Psoas muscle (tissue), 8 donors: ENCODE data around the gene PTN. TPM values are rescaled to one million over a fixed set of nuclear protein-coding genes. Genes with fewer than 3 reads are reported as not detected.

Experiments used
- ATAC-seq, 4 donors: fragments of 200-7000 bp; cut with Tn5 transposase; one replicate each; pipeline ENCODE4 v1.9.1; 2020; ENCODE audit warnings: moderate library complexity in 3 of 4, mild to moderate bottlenecking in 2 of 4
- DNase-seq, 2 donors: peaks; one replicate each; pipeline ENCODE4 v3.0.0-alpha.2; 2020
- H3K27ac ChIP-seq: fragments of 200-600 bp; one replicate; pipeline ENCODE4 v1.8.0; 2022
- H3K27me3 ChIP-seq, 3 donors: fragments of 200-600 bp in 1 of 3; one replicate each; pipeline versions ENCODE4 v1.6.1 to v1.8.0; 2013 to 2022; ENCODE audit warnings: low read length in 2 of 3, mild to moderate bottlenecking in 2 of 3, moderate library complexity in 1 of 3; ENCODE audit not compliant: insufficient read depth in 3 of 3
- H3K36me3 ChIP-seq, 2 donors: fragments of 200-600 bp in 1 of 2; one replicate each; pipeline versions ENCODE4 v1.6.1 to v1.8.0; 2013 to 2022; ENCODE audit warnings: low read depth in 1 of 2, mild to moderate bottlenecking in 1 of 2, moderate library complexity in 1 of 2; ENCODE audit not compliant: insufficient read depth in 1 of 2
- H3K4me1 ChIP-seq: fragments of 200-600 bp; one replicate; pipeline ENCODE4 v1.8.0; 2022
- H3K4me3 ChIP-seq: fragments of 200-600 bp; one replicate; pipeline ENCODE4 v1.8.0; 2022; ENCODE audit warnings: mild to moderate bottlenecking
- H3K9me3 ChIP-seq: fragments of 200-600 bp; one replicate; pipeline ENCODE4 v1.8.0; 2022
- WGBS, 3 donors: extraction: QIAGEN DNeasy Blood & Tissue Kit; methylation state at CpG; one replicate each; pipeline versions ENCODE4 v1.1.6 to v1.1.7; 2013; 5-methylcytosine and 5-hydroxymethylcytosine counted together
- intact Hi-C, 2 donors: fragments of 100-400 bp; cut with DNase I; formaldehyde crosslinking; loops; one replicate each; pipeline versions ENCODE4 v1.11.0 to v1.14.2; 2022
- polyA plus RNA-seq, 3 donors: library from polyadenylated mRNA; stranded (reverse); fragments of 200-250 nt; gene quantifications; one replicate each; pipeline ENCODE4 v1.2.3, GENCODE V29; 2013
- total RNA-seq, 4 donors: library from RNA; stranded (reverse); fragmentation: NEBNext Ultra II Directional in 2 of 4; extraction: Animal tissue kit (Norgen Biotek cat#: 25700) in 2 of 4; gene quantifications; one replicate each; pipeline versions ENCODE4 v1.2.1 to v1.2.4, GENCODE V29; 2021 to 2023
- TF ChIP-seq, protein P1 (sequence below): fragments of 200-600 bp; IDR thresholded peaks from one replicate; pipeline ENCODE4 v1.8.0; 2022; ENCODE audit warnings: antibody characterized with exemption
- donor health status: healthy with polysubstance abuse.
- donor health status: DM: no; HTN: no; CAD: no; lungs with moderate emphysema.
- donor health status: Bipolar disorder and iron deficiency.
- donor health status: healthy.
- donor health status: DM: yes; HTN: yes; CAD: no.
- donor health status: DM: no; HTN: no; CAD: no.
- donor health status: DM: no; HTN: no; CAD: no.
- donor health status: DM: yes; HTN: yes; CAD: no.

Gene PTN
- total and polyA plus RNA-seq, 7 donors = 0.13 to 4.2 (median 0.61) TPM

DNA sequence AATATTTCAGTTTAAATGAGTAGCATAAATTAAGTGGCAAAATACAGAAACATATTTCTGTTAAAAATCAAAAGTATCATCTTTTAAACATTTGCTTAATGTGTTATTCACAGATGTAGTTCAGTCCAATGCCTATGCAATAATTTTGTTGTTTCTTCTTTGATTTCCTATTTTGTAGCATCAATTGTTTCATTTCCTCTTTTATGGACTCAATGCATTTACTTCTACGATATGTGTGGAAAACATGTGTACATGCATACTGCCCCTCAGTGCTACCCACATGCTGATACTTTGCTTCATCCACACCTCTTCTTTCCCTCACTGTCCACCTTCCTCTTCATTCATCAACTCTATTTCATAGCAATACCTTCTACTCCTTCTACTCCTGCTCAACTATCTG is 108.1 kb downstream of the PTN start:
- H3K4me3 ChIP-seq = no peak overlapping the region
- H3K9me3 ChIP-seq = no peaks in the 10 kb centered on the region
- H3K36me3 ChIP-seq = no peaks in the 10 kb centered on the region
- intact Hi-C loops = no loop called here
- DNase-seq (no peak), ATAC-seq (no peak)
- WGBS, 3 donors = 80 to 90% (median 90%) methylated on average over 1 of the region's 1 CpG
- no peaks in the 10 kb centered on the region for H3K27me3 ChIP-seq
- TF ChIP-seq, protein P1, sequence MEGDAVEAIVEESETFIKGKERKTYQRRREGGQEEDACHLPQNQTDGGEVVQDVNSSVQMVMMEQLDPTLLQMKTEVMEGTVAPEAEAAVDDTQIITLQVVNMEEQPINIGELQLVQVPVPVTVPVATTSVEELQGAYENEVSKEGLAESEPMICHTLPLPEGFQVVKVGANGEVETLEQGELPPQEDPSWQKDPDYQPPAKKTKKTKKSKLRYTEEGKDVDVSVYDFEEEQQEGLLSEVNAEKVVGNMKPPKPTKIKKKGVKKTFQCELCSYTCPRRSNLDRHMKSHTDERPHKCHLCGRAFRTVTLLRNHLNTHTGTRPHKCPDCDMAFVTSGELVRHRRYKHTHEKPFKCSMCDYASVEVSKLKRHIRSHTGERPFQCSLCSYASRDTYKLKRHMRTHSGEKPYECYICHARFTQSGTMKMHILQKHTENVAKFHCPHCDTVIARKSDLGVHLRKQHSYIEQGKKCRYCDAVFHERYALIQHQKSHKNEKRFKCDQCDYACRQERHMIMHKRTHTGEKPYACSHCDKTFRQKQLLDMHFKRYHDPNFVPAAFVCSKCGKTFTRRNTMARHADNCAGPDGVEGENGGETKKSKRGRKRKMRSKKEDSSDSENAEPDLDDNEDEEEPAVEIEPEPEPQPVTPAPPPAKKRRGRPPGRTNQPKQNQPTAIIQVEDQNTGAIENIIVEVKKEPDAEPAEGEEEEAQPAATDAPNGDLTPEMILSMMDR = no peak
- no peak overlapping the region for H3K27ac ChIP-seq
- H3K4me1 ChIP-seq = no peaks in the 10 kb centered on the region

DNA sequence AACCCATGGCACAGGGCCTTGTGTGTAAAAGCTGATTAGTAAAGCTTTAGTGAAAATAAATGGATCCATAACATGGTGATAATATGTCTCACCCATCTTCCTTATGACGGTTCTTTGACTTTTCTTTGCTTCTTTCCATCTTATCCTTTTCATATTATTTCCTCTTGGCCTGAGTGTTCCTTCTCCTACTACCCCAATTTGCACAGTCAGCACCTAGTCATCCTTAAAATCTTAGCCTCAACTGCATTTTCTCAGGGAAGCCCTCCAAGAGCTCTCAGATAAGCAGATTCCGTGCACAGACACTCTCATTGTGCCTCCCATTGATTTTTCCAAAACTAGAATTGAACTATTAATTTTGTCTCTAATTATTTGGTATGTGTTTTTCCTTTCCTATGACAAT is 112.4 kb downstream of the PTN start:
- TF ChIP-seq, protein P1 = no peak
- no peaks in the 10 kb centered on the region for H3K27me3 ChIP-seq
- ATAC-seq = no peak
- WGBS, 3 donors = 74 to 85% (median 79%) methylated on average over 2 of the region's 2 CpGs
- DNase-seq = no peak
- intact Hi-C loops = no loop called here
- no peaks in the 10 kb centered on the region for H3K4me1 ChIP-seq
- H3K27ac ChIP-seq = no peak overlapping the region
- H3K36me3 ChIP-seq = no peaks in the 10 kb centered on the region
- no peaks in the 10 kb centered on the region for H3K9me3 ChIP-seq
- H3K4me3 ChIP-seq = no peak overlapping the region

DNA sequence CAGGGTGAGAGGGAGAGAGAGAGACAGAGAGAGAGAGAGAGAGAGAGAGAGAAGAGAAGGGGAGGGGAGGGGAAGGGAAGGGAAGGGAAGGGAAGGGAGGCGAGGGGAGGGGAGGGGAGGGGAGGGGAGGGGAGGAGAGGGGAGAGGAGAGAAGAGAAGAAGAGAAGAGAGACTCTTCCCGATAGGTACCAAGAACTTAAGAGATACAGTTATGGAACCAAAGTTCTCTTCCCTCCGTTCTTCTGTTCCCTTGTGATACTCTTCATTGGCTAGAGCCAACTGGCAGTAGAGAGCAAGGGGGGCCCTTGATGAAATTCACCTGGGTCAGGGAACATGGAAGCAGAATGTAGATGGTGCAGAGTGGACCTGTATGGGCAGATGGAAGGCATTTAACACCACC is 122.1 kb downstream of the PTN start:
- WGBS, 3 donors = 85 to 86% (median 86%) methylated on average over 2 of the region's 3 CpGs
- H3K4me1 ChIP-seq = no peaks in the 10 kb centered on the region
- no peaks in the 10 kb centered on the region for H3K36me3 ChIP-seq
- ATAC-seq (no peak), DNase-seq (no peak)
- no peaks in the 10 kb centered on the region for H3K9me3 ChIP-seq
- TF ChIP-seq, protein P1 = no peak
- H3K27me3 ChIP-seq = no peaks in the 10 kb centered on the region
- intact Hi-C loops = no loop called here
- no peak overlapping the region for H3K4me3 ChIP-seq
- H3K27ac ChIP-seq = no peak overlapping the region

DNA sequence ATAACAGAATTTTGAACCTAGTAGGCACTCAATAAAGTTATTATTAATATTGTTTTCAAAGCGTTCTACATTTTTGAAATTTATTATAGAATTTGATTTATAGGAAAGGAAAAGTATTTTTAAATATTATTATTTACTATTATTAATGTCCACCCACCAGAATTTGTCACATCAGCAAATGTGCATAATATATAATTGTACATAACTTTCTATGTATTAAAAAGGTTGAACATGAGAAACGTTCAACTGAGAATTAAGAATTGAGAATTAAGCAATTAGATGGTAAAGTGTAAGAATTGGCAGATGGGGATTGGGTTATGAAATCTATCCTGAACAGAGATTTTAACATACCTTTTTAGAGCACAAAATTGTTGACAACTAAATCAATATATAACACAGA is 129.8 kb downstream of the PTN start:
- no peak overlapping the region for H3K27ac ChIP-seq
- intact Hi-C loops = no loop called here
- no peak for DNase-seq
- H3K36me3 ChIP-seq = no peaks in the 10 kb centered on the region
- H3K9me3 ChIP-seq = no peaks in the 10 kb centered on the region
- no peak for ATAC-seq
- 79 to 88% (median 88%) methylated on average over 2 of the region's 2 CpGs for WGBS, 3 donors
- H3K4me1 ChIP-seq = no peaks in the 10 kb centered on the region
- H3K27me3 ChIP-seq = no peaks in the 10 kb centered on the region
- H3K4me3 ChIP-seq = no peak overlapping the region
- TF ChIP-seq, protein P1 = no peak

DNA sequence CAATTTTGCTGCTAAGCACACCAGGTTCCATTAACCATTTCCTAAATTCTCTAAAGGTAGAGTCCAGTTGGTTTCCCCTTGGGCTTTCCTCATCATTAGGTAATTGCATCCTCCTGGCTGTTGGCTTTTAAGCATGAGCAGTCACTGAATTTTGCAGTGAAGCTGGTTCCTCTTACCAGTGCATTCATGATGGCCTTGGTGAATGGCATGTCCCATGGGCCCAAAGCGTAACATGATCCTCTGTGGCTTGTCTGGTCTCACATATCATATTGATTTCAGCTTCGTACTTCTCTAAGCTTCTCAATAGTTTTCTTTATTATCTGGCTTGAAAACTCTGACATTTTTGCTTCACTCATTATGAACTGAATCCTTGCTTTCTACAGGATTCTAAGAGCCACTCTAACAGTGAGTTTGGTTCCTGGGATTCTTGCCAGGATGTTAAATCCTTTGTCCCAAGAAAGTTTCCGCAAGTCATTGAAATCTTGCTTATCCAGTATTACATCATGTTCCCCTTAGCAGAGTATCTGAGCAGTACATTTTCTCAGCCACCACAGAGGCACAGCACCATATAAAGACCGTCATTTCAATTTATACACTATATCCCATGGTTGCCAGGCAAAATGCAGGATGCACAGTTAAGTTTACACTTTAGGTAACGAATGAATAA is 134.2 kb downstream of the PTN start:
- ATAC-seq = no peak
- intact Hi-C loops = no loop called here
- Histone ChIP-seq H3K4me3 (no peak overlapping the region), H3K4me1 (no peaks in the 10 kb centered on the region), H3K9me3 (no peaks in the 10 kb centered on the region), H3K27me3 (no peaks in the 10 kb centered on the region), H3K36me3 (no peaks in the 10 kb centered on the region), H3K27ac (no peak overlapping the region)
- 48 to 59% (median 59%) methylated on average over 5 of the region's 5 CpGs for WGBS, 3 donors
- DNase-seq = no peak
- TF ChIP-seq, protein P1 = no peak
